Esophagus muscularis mucosa (tissue), 4 donors: ENCODE measurements around the gene SAMD1. TPM values are rescaled to one million over a fixed set of nuclear protein-coding genes. Genes with fewer than 3 reads are reported as not detected.

Experiments used
- DNase-seq: peaks from one replicate; pipeline ENCODE4 v3.0.0-alpha.2; 2017; ENCODE audit errors: extremely low spot score
- H3K27ac ChIP-seq, 4 donors: fragments of 200-600 bp; sonication (generic); replicated peaks in 1 of 4; 1 replicate in 3 of 4; 2 replicates in 1 of 4; pipeline ENCODE4 v1.5.1; 2016 to 2019; ENCODE audit warnings: mild to moderate bottlenecking in 1 of 4
- H3K27me3 ChIP-seq, 4 donors: fragments of 200-600 bp; sonication (generic); one replicate each; pipeline versions ENCODE4 v1.5.1 to v1.6.0; 2016 to 2019
- H3K36me3 ChIP-seq, 4 donors: fragments of 200-600 bp; sonication (generic); one replicate each; pipeline ENCODE4 v1.5.1; 2016 to 2019
- H3K4me1 ChIP-seq, 4 donors: fragments of 200-600 bp; sonication (generic); one replicate each; pipeline ENCODE4 v1.5.1; 2016 to 2019
- H3K4me3 ChIP-seq, 4 donors: fragments of 200-600 bp; sonication (generic); 1 replicate in 2 of 4; 2 replicates in 2 of 4; pipeline ENCODE4 v1.5.1; 2016 to 2019; ENCODE audit warnings: mild to moderate bottlenecking in 4 of 4, moderate library complexity in 1 of 4
- H3K9me3 ChIP-seq, 4 donors: fragments of 200-600 bp; sonication (generic); 1 replicate in 3 of 4; 2 replicates in 1 of 4; pipeline ENCODE4 v1.5.1; 2016 to 2019
- CTCF ChIP-seq, 3 experiments: fragments of 200-600 bp in 2 of 3; fragments of 450-650 bp in 1 of 3; sonication (generic) in 2 of 3; IDR thresholded peaks; one replicate each; pipeline ENCODE4 v1.5.1; 2017 to 2019; ENCODE audit warnings: antibody characterized with exemption in 3 of 3, mild to moderate bottlenecking in 2 of 3, moderate library complexity in 1 of 3
- EP300 ChIP-seq: sonication (generic); formaldehyde crosslinking; IDR thresholded peaks from one replicate; pipeline ENCODE4 v1.6.1; 2017; ENCODE audit warnings: antibody characterized with exemption
- POLR2A ChIP-seq: fragments of 450-650 bp; IDR thresholded peaks from one replicate; pipeline ENCODE4 v1.6.1; 2017; ENCODE audit warnings: antibody characterized with exemption, moderate library complexity, mild to moderate bottlenecking, low read depth
- POLR2AphosphoS5 ChIP-seq, 2 donors: sonication (generic); formaldehyde crosslinking; IDR thresholded peaks; one replicate each; pipeline ENCODE4 v1.6.1; 2017; ENCODE audit warnings: antibody characterized with exemption in 2 of 2
- WGBS: methylation state at CpG from one replicate; pipeline ENCODE4 v1.1.5; 2018; 5-methylcytosine and 5-hydroxymethylcytosine counted together
- intact Hi-C: fragments of 100-400 bp; cut with DNase I; formaldehyde crosslinking; loops from one replicate; pipeline ENCODE4 v1.15.1; 2023
- total RNA-seq, 4 donors: library from RNA; depleted of rRNA; stranded (reverse); fragments of >200 nt; gene quantifications; one replicate each; pipeline versions ENCODE4 v1.1.0 to v1.2.1, GENCODE V29; 2016

SAMD1 gene
- total RNA-seq, 4 donors from 2014 or later = 24.1 to 75.6 (median 48.8) TPM

GRCh38 chr19:14093117-14093823 is 2.7 kb upstream of the SAMD1 start:
- Histone ChIP-seq H3K27ac (no peak overlapping the region), H3K36me3 (peaks cover 22 to 40% (median 31%) of the 10 kb centered on the region in 4 donors), H3K4me3 (no peak overlapping the region), H3K9me3 (peaks cover 0 to 10% (median 7%) of the 10 kb centered on the region in 4 donors), H3K4me1 (peaks cover 16 to 26% (median 21%) of the 10 kb centered on the region in 4 donors), H3K27me3 (no peaks in the 10 kb centered on the region)
- DNase-seq = no peak
- intact Hi-C loops = no loop called here
- 95% methylated on average over 9 of the region's 9 CpGs for WGBS
- no peak for TF ChIP-seq EP300
- no peak for TF ChIP-seq POLR2AphosphoS5 (IDR thresholded peaks at IDR 0.05)
- no peak for TF ChIP-seq POLR2A
- TF ChIP-seq CTCF (IDR thresholded peaks at IDR 0.05) = no peak

GRCh38 chr19:14091813-14092462 is 1.4 kb upstream of the SAMD1 start:
- Histone ChIP-seq H3K27ac (peak overlapping the region; percentile 94 to 97 (median 94)), H3K36me3 (peaks cover 16 to 40% (median 28%) of the 10 kb centered on the region in 4 donors), H3K9me3 (peaks cover 0 to 10% (median 7%) of the 10 kb centered on the region in 4 donors), H3K4me3 (peak overlapping the region; percentile 72 to 80 (median 75)), H3K4me1 (peaks cover 16 to 37% (median 21%) of the 10 kb centered on the region in 4 donors), H3K27me3 (no peaks in the 10 kb centered on the region)
- TF ChIP-seq POLR2A (no peak), CTCF (IDR thresholded peaks at IDR 0.05) (no peak), POLR2AphosphoS5 (IDR thresholded peaks at IDR 0.05) (no peak), EP300 (no peak)
- intact Hi-C loops = no loop called here
- 21% methylated on average over 15 of the region's 15 CpGs for WGBS
- DNase-seq = no peak

- intact Hi-C loops = no loop called here
- H3K4me1 ChIP-seq = peaks cover 16 to 37% (median 21%) of the 10 kb centered on the region in 4 donors
- peak overlapping the region; percentile 72 to 80 (median 75) for H3K4me3 ChIP-seq
- peaks cover 9 to 36% (median 23%) of the 10 kb centered on the region in 4 donors for H3K36me3 ChIP-seq
- DNase-seq = no peak
- H3K27ac ChIP-seq = peak overlapping the region; percentile 94 to 97 (median 94)
- TF ChIP-seq POLR2A (peak; percentile 40), CTCF (IDR thresholded peaks at IDR 0.05) (peak in 2 of 3 experiments; percentile 20 to 29), EP300 (no peak), POLR2AphosphoS5 (IDR thresholded peaks at IDR 0.05) (peak; percentile 66 to 89)
- H3K9me3 ChIP-seq = peaks cover 0 to 10% (median 7%) of the 10 kb centered on the region in 4 donors
- 0% methylated on average over 11 of the region's 72 CpGs for WGBS
- no peaks in the 10 kb centered on the region for H3K27me3 ChIP-seq
Observed at GRCh38 chr19:14091081-14091812, 696 bp upstream of the SAMD1 start.

GRCh38 chr19:14089662-14090508 is 666 bp downstream of the SAMD1 start:
- Histone ChIP-seq H3K27ac (peak overlapping the region; percentile 94 to 97 (median 94)), H3K9me3 (peaks cover 0 to 10% (median 7%) of the 10 kb centered on the region in 4 donors), H3K4me3 (peak overlapping the region; percentile 72 to 80 (median 75)), H3K27me3 (no peaks in the 10 kb centered on the region), H3K4me1 (peaks cover 16 to 37% (median 22%) of the 10 kb centered on the region in 4 donors), H3K36me3 (peaks cover 8 to 29% (median 18%) of the 10 kb centered on the region in 4 donors)
- intact Hi-C loops = no loop called here
- TF ChIP-seq CTCF (IDR thresholded peaks at IDR 0.05) (no peak), POLR2AphosphoS5 (IDR thresholded peaks at IDR 0.05) (no peak), POLR2A (no peak), EP300 (no peak)
- no peak for DNase-seq
- WGBS = 0% methylated on average over 20 of the region's 142 CpGs
